Fibroblast of lung (primary cell): ENCODE results near the gene FBN1. TPM values are rescaled to one million over a fixed set of nuclear protein-coding genes. Genes with fewer than 3 reads are reported as not detected.

Experiments used
- DNase-seq, 2 donors: peaks; one replicate each; pipeline versions ENCODE4 v3.0.0 to v3.0.0-alpha.2; 2010; ENCODE audit warnings: low read depth in 2 of 2
- H2AFZ ChIP-seq: 2 replicates; pipeline ENCODE4 v1.5.1; 2012; ENCODE audit warnings: low read length, control low read depth, inconsistent platforms
- H3K27ac ChIP-seq: 2 replicates; pipeline ENCODE4 v1.5.1; 2011; ENCODE audit warnings: low read length, control low read depth; ENCODE audit not compliant: insufficient read depth
- H3K27me3 ChIP-seq: 2 replicates; pipeline ENCODE4 v1.5.1; 2011; ENCODE audit warnings: mild to moderate bottlenecking, low read length; ENCODE audit not compliant: control insufficient read depth, insufficient read depth
- H3K36me3 ChIP-seq: 2 replicates; pipeline ENCODE4 v1.5.1; 2011; ENCODE audit warnings: low read length; ENCODE audit not compliant: control insufficient read depth, insufficient read depth
- H3K4me1 ChIP-seq: 2 replicates; pipeline ENCODE4 v1.5.1; 2011; ENCODE audit warnings: low read length; ENCODE audit not compliant: control insufficient read depth, insufficient read depth; ENCODE audit errors: extremely low read depth
- H3K4me2 ChIP-seq: 2 replicates; pipeline ENCODE4 v1.5.1; 2011; ENCODE audit warnings: low read length, control low read depth; ENCODE audit not compliant: insufficient read depth; ENCODE audit errors: extremely low read depth
- H3K4me3 ChIP-seq, 4 experiments: fragments of 200-600 bp in 1 of 4; sonication (generic) in 1 of 4; replicated peaks in 1 of 4; 2 replicates each; pipeline ENCODE4 v1.5.1; 2011 to 2016; ENCODE audit warnings: low read length in 4 of 4, low read depth in 3 of 4, mild to moderate bottlenecking in 3 of 4, control low read depth in 2 of 4, inconsistent platforms in 1 of 4, mixed read lengths in 1 of 4; ENCODE audit not compliant: insufficient read depth in 1 of 4; ENCODE audit errors: control extremely low read depth in 1 of 4
- H3K79me2 ChIP-seq: 2 replicates; pipeline ENCODE4 v1.5.1; 2012; ENCODE audit warnings: mild to moderate bottlenecking, low read length, inconsistent platforms; ENCODE audit not compliant: control insufficient read depth, insufficient read depth
- H3K9ac ChIP-seq: 2 replicates; pipeline ENCODE4 v1.5.1; 2011; ENCODE audit warnings: mild to moderate bottlenecking, low read length, control low read depth; ENCODE audit not compliant: insufficient read depth
- H3K9me3 ChIP-seq: 2 replicates; pipeline ENCODE4 v1.5.1; 2012; ENCODE audit warnings: low read depth, low read length; ENCODE audit not compliant: control insufficient read depth, insufficient read depth
- H4K20me1 ChIP-seq: 2 replicates; pipeline ENCODE4 v1.5.1; 2011; ENCODE audit warnings: low read length; ENCODE audit not compliant: control insufficient read depth, insufficient read depth; ENCODE audit errors: extremely low read depth
- EZH2 ChIP-seq: IDR thresholded peaks from 2 replicates; pipeline ENCODE4 v1.5.1; 2012; ENCODE audit warnings: low read length, control low read depth, mild to moderate bottlenecking; ENCODE audit errors: missing control alignments
- polyA plus RNA-seq, 2 donors: library from polyadenylated mRNA; depleted of rRNA in 1 of 2; stranded (reverse) in 1 of 2; unstranded in 1 of 2; fragments of >200 nt; gene quantifications; 2 replicates each; pipeline ENCODE4 v1.2.1, GENCODE V29; 2011 to 2012; ENCODE audit warnings: missing spikeins in 1 of 2
- total RNA-seq: library from RNA; depleted of rRNA; stranded (reverse); fragments of >200 nt; gene quantifications from 2 replicates; pipeline ENCODE4 v1.2.1, GENCODE V29; 2014
- TF ChIP-seq, protein P1 (sequence below), 2 donors: IDR thresholded peaks in 1 of 2; conservative IDR thresholded peaks in 1 of 2; 1 replicate in 1 of 2; 2 replicates in 1 of 2; pipeline ENCODE4 v1.5.1; 2011 to 2012; ENCODE audit warnings: low read length in 2 of 2, control low read depth in 1 of 2, inconsistent platforms in 1 of 2, low read depth in 1 of 2, mild to moderate bottlenecking in 1 of 2

FBN1 gene
- total and polyA plus RNA-seq, 2 donors (not counting 1 experiment from before 2014, with no cell fraction given), result 368 to 446 TPM

DNA sequence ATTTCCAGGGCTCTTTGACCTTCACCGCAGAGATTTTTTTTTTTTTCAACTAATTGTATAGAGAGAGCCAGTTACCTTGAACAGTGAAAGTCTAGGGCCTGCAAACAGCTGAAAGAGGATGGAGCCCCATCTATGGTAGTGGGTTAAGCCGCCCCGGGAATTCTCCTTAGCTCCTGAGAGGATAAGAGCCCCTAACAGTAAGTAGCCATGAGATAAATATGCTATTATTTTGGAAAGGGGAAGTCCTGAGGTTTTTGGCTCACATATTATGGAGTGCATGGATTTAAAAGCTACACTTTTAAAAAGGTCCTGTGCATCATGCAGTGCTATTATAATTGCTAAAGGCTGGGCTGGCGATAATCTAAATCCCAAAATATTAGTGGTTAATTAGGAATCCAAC lies 115.0 kb downstream of the FBN1 start:
- no peak overlapping the region for H2AFZ ChIP-seq
- H3K36me3 ChIP-seq, result peaks cover 8% of the 10 kb centered on the region
- H3K4me2 ChIP-seq, result no peak overlapping the region
- no peaks in the 10 kb centered on the region for H4K20me1 ChIP-seq
- no peaks in the 10 kb centered on the region for H3K9me3 ChIP-seq
- H3K4me3 ChIP-seq, result no peak overlapping the region
- DNase-seq, result no peak
- no peak for TF ChIP-seq EZH2
- TF ChIP-seq, protein P1, sequence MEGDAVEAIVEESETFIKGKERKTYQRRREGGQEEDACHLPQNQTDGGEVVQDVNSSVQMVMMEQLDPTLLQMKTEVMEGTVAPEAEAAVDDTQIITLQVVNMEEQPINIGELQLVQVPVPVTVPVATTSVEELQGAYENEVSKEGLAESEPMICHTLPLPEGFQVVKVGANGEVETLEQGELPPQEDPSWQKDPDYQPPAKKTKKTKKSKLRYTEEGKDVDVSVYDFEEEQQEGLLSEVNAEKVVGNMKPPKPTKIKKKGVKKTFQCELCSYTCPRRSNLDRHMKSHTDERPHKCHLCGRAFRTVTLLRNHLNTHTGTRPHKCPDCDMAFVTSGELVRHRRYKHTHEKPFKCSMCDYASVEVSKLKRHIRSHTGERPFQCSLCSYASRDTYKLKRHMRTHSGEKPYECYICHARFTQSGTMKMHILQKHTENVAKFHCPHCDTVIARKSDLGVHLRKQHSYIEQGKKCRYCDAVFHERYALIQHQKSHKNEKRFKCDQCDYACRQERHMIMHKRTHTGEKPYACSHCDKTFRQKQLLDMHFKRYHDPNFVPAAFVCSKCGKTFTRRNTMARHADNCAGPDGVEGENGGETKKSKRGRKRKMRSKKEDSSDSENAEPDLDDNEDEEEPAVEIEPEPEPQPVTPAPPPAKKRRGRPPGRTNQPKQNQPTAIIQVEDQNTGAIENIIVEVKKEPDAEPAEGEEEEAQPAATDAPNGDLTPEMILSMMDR (conservative IDR thresholded peaks at IDR 0.05 in 1 of 2, IDR thresholded peaks at IDR 0.05 in 1 of 2; ENCODE audit: low read depth in 1 of 2, low read length in 2 of 2), result no peak
- H3K9ac ChIP-seq, result no peak overlapping the region
- H3K4me1 ChIP-seq, result peaks cover 3% of the 10 kb centered on the region
- no peak overlapping the region for H3K27ac ChIP-seq
- no peaks in the 10 kb centered on the region for H3K79me2 ChIP-seq
- no peaks in the 10 kb centered on the region for H3K27me3 ChIP-seq

- no peak for DNase-seq
- Histone ChIP-seq H3K4me2 (no peak overlapping the region), H3K79me2 (no peaks in the 10 kb centered on the region)
Measured at GRCh38 chr15:48528921-48529320, 116.6 kb downstream of the FBN1 start.

DNA sequence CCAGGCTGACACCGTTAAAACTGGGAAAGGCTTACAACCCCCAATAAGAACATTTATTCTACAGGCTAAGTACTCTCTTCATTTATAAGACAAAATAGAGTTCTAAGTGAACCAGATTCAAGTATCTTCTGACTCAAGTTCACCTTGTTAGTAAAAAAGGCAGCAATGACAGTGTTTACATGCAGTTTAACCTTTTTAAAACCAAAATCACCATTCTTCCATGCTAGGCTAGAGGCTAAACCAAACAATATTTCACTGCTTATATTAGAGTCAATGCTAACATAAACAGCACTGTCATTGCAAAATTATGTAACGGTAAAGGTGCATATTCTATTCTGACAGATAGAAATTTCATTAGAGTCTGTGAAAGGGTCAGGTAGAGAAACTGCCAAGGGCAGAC lies 118.0 kb downstream of the FBN1 start:
- Histone ChIP-seq H3K9me3 (no peaks in the 10 kb centered on the region), H3K4me2 (no peak overlapping the region), H3K79me2 (no peaks in the 10 kb centered on the region), H3K27me3 (no peaks in the 10 kb centered on the region), H3K9ac (no peak overlapping the region), H3K36me3 (peaks cover 11% of the 10 kb centered on the region), H3K27ac (no peak overlapping the region), H2AFZ (no peak overlapping the region), H3K4me1 (no peaks in the 10 kb centered on the region), H4K20me1 (no peaks in the 10 kb centered on the region), H3K4me3 (no peak overlapping the region)
- TF ChIP-seq, protein P1 (conservative IDR thresholded peaks at IDR 0.05 in 1 of 2, IDR thresholded peaks at IDR 0.05 in 1 of 2; ENCODE audit: low read depth in 1 of 2, low read length in 2 of 2), result no peak
- no peak for TF ChIP-seq EZH2
- DNase-seq, result peak in 1 of 2 donors; percentile 22

More at GRCh38 chr15:48528921-48529320, 116.6 kb downstream of the FBN1 start:
- peaks cover 10% of the 10 kb centered on the region for H3K36me3 ChIP-seq
- no peak overlapping the region for H2AFZ ChIP-seq
- H3K27ac ChIP-seq, result no peak overlapping the region
- H3K9me3 ChIP-seq, result no peaks in the 10 kb centered on the region
- no peak overlapping the region for H3K9ac ChIP-seq
- H3K4me3 ChIP-seq, result no peak overlapping the region
- H3K27me3 ChIP-seq, result no peaks in the 10 kb centered on the region
- peaks cover 1% of the 10 kb centered on the region for H3K4me1 ChIP-seq
- H4K20me1 ChIP-seq, result no peaks in the 10 kb centered on the region
- TF ChIP-seq, protein P1 (conservative IDR thresholded peaks at IDR 0.05 in 1 of 2, IDR thresholded peaks at IDR 0.05 in 1 of 2; ENCODE audit: low read depth in 1 of 2, low read length in 2 of 2), result no peak
- TF ChIP-seq EZH2, result no peak
